RWPE2 (cell line): ENCODE results near the gene SNX4.
A peak's percentile ranks its signal among the peaks of the same experiment; 100 is the strongest.

Experiments
- ATAC-seq: fragments of 200-7000 bp; cut with Tn5 transposase; 3 replicates; pipeline ENCODE4 v1.9.1; 2021; ENCODE audit warnings: low read depth
- DNase-seq: peaks from one replicate; pipeline ENCODE4 v3.0.0-alpha.2; 2020; ENCODE audit warnings: low spot score
- H3K27ac ChIP-seq: fragments of 450-650 bp; 2 replicates; pipeline ENCODE4 v1.5.1; 2017; ENCODE audit warnings: mild to moderate bottlenecking; ENCODE audit not compliant: poor library complexity, severe bottlenecking
- H3K27me3 ChIP-seq: fragments of 250-450 bp; sonication (Bioruptor Pico); 2 replicates; pipeline ENCODE4 v1.5.1; 2021; ENCODE audit warnings: mild to moderate bottlenecking, moderate library complexity; ENCODE audit not compliant: insufficient read depth, poor library complexity, severe bottlenecking
- H3K36me3 ChIP-seq: fragments of 250-450 bp; sonication (Bioruptor Pico); 2 replicates; pipeline ENCODE4 v1.5.1; 2020; ENCODE audit warnings: low read depth, mild to moderate bottlenecking, moderate library complexity
- H3K4me1 ChIP-seq: fragments of 250-450 bp; sonication (Bioruptor Pico); 2 replicates; pipeline ENCODE4 v1.5.1; 2021; ENCODE audit warnings: mild to moderate bottlenecking, moderate library complexity; ENCODE audit not compliant: insufficient read depth, poor library complexity, severe bottlenecking
- H3K4me3 ChIP-seq: fragments of 250-450 bp; sonication (Bioruptor Pico); 2 replicates; pipeline ENCODE4 v1.5.1; 2021; ENCODE audit warnings: mild to moderate bottlenecking, moderate library complexity; ENCODE audit not compliant: severe bottlenecking
- H3K9me3 ChIP-seq: fragments of 250-450 bp; sonication (Bioruptor Pico); 2 replicates; pipeline ENCODE4 v1.5.1; 2021; ENCODE audit warnings: mild to moderate bottlenecking, moderate library complexity; ENCODE audit not compliant: severe bottlenecking
- CTCF ChIP-seq: fragments of 450-650 bp; IDR thresholded peaks from one replicate; pipeline ENCODE4 v1.5.1; 2017; ENCODE audit warnings: mild to moderate bottlenecking, moderate library complexity; ENCODE audit not compliant: poor library complexity, severe bottlenecking

The SNX4 gene

GRCh38 chr3:125515421-125515820 lies 4.6 kb downstream of the SNX4 start:
- Histone ChIP-seq H3K27ac (no peak overlapping the region), H3K4me1 (peaks cover 13% of the 10 kb centered on the region), H3K27me3 (no peaks in the 10 kb centered on the region), H3K36me3 (peaks cover 46% of the 10 kb centered on the region), H3K4me3 (no peak overlapping the region), H3K9me3 (no peaks in the 10 kb centered on the region)
- ATAC-seq (no peak), DNase-seq (no peak)
- TF ChIP-seq CTCF, result no peak

- no peak for TF ChIP-seq CTCF
- Histone ChIP-seq H3K27ac (no peak overlapping the region), H3K4me1 (peaks cover 13% of the 10 kb centered on the region), H3K9me3 (no peaks in the 10 kb centered on the region), H3K36me3 (peaks cover 47% of the 10 kb centered on the region), H3K4me3 (no peak overlapping the region), H3K27me3 (no peaks in the 10 kb centered on the region)
- DNase-seq (no peak), ATAC-seq (no peak)
Measured at GRCh38 chr3:125513490-125514115, 6.4 kb downstream of the SNX4 start.

- Histone ChIP-seq H3K4me1 (peaks cover 13% of the 10 kb centered on the region), H3K4me3 (no peak overlapping the region), H3K36me3 (peaks cover 46% of the 10 kb centered on the region), H3K27me3 (no peaks in the 10 kb centered on the region), H3K9me3 (no peaks in the 10 kb centered on the region), H3K27ac (peak overlapping the region; percentile 19)
- ATAC-seq, result peak; percentile 84
- no peak for TF ChIP-seq CTCF
- DNase-seq, result no peak
Measured at GRCh38 chr3:125512135-125512920, 7.7 kb downstream of the SNX4 start.

GRCh38 chr3:125511420-125512118 lies 8.4 kb downstream of the SNX4 start:
- ATAC-seq, result no peak
- H3K4me3 ChIP-seq, result no peak overlapping the region

More at GRCh38 chr3:125511420-125512118, 8.4 kb downstream of the SNX4 start:
- Histone ChIP-seq H3K27me3 (no peaks in the 10 kb centered on the region), H3K4me1 (peaks cover 13% of the 10 kb centered on the region), H3K27ac (peak overlapping the region; percentile 19), H3K9me3 (no peaks in the 10 kb centered on the region), H3K36me3 (peaks cover 42% of the 10 kb centered on the region)
- no peak for TF ChIP-seq CTCF
- no peak for DNase-seq
